ENCODE measurements around the gene SLC44A3.

SLC44A3 gene, protein sequence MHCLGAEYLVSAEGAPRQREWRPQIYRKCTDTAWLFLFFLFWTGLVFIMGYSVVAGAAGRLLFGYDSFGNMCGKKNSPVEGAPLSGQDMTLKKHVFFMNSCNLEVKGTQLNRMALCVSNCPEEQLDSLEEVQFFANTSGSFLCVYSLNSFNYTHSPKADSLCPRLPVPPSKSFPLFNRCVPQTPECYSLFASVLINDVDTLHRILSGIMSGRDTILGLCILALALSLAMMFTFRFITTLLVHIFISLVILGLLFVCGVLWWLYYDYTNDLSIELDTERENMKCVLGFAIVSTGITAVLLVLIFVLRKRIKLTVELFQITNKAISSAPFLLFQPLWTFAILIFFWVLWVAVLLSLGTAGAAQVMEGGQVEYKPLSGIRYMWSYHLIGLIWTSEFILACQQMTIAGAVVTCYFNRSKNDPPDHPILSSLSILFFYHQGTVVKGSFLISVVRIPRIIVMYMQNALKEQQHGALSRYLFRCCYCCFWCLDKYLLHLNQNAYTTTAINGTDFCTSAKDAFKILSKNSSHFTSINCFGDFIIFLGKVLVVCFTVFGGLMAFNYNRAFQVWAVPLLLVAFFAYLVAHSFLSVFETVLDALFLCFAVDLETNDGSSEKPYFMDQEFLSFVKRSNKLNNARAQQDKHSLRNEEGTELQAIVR

DNA sequence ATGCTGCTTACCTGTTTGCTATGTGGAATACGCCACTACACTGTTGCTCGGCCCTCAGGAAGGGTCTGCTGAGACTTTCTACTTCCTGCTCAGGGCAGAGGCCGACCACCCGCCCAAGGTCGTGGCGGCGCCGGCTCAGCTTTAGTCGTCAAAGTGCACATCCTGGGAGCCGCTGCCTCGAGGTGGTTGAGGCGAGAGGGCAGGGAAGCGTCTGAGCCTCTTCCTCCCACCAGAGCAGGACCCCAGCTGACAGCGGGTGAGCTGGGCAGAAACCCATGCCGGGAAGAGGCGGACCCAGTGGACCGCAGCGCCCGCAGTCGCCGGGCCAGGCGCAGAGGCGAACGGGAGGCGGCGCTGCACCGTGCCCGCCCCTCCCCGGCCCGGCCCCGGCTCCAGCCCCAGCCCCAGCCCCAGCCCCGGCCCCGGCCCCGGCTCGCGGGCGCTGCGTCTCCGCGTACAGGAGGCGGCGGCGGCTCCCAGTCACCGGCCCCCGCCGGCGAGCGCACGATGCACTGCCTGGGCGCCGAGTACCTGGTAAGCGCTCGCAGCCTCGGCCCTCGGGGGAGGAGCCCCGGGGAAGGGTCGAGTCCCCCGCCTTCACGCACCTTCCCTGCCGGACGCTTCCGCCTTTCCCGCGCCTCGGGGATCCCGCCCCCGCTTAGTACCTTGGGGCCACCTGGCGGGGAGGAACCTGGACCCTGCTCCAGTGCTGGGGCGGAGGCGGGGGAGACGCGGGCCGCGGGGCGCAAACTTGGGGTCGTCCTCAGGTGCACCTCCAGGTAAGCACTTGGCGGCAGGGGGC lies at the start of gene SLC44A3:
Gene SLC44A3, plus strand, starts transcription at position 413 of the 802 bp plus-strand sequence. Its CDS starts 95 bp downstream, at position 508.
- Histone ChIP-seq H3K27me3 (peaks cover 6% of the 10 kb centered on the region; the same call in 1 of the 2 replicates), H3K4me3 (peak within 1 kb of the TSS; percentile 66), H3K9ac (peak within 1 kb of the TSS; percentile 59; the same call in 1 of the 2 replicates), H3K36me3 (no peaks in the 10 kb centered on the region), H4K20me1 (no peaks in the 10 kb centered on the region), H3K9me3 (peaks cover 7% of the 10 kb centered on the region), H3K27ac (peak within 1 kb of the TSS; percentile 14; the same call in 1 of the 2 replicates), H3K4me1 (peaks cover 26% of the 10 kb centered on the region), H3K4me2 (peak within 1 kb of the TSS; percentile 76)
- TF ChIP-seq Cebpa-rat (IDR thresholded peaks at IDR 0.05): no peak

DNA sequence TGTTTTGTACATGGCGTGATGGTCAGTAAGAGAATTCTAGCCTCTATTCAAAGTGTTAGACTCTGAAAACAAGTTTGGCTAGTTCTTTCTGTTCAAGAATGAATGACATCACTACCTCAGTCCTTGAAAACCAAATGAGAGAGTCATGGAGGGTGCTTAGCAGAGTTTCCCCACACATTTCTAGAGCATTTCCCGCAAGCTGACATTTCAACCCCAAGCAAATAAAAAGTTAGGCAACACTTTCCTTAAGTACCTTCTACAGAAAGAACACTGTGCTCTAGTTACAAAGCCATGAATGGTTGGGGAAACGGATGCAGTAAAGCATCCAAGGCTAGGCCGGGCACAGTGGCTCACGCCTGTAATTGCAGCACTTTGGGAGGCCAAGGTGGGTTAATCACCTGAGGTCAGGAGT lies 47.9 kb upstream of the SLC44A3 start:
- Histone ChIP-seq H3K9ac (no peak overlapping the region), H3K4me1 (peaks cover 22% of the 10 kb centered on the region), H3K4me3 (no peak overlapping the region), H3K9me3 (no peaks in the 10 kb centered on the region), H3K27me3 (no peaks in the 10 kb centered on the region), H4K20me1 (no peaks in the 10 kb centered on the region), H3K27ac (no peak overlapping the region), H3K36me3 (no peaks in the 10 kb centered on the region), H3K4me2 (peak overlapping the region; percentile 49)
- TF ChIP-seq Cebpa-rat (IDR thresholded peaks at IDR 0.05): no peak

GRCh38 chr1:94772845-94773244 lies 47.3 kb upstream of the SLC44A3 start:
- no peak overlapping the region for H3K4me3 ChIP-seq
- H3K27me3 ChIP-seq: no peaks in the 10 kb centered on the region
- H3K4me2 ChIP-seq: peak overlapping the region; percentile 49
- no peak overlapping the region for H3K9ac ChIP-seq
- H3K9me3 ChIP-seq: no peaks in the 10 kb centered on the region
- no peak for TF ChIP-seq Cebpa-rat (IDR thresholded peaks at IDR 0.05)
- no peaks in the 10 kb centered on the region for H3K36me3 ChIP-seq
- peaks cover 22% of the 10 kb centered on the region for H3K4me1 ChIP-seq
- no peaks in the 10 kb centered on the region for H4K20me1 ChIP-seq
- H3K27ac ChIP-seq: no peak overlapping the region

DNA sequence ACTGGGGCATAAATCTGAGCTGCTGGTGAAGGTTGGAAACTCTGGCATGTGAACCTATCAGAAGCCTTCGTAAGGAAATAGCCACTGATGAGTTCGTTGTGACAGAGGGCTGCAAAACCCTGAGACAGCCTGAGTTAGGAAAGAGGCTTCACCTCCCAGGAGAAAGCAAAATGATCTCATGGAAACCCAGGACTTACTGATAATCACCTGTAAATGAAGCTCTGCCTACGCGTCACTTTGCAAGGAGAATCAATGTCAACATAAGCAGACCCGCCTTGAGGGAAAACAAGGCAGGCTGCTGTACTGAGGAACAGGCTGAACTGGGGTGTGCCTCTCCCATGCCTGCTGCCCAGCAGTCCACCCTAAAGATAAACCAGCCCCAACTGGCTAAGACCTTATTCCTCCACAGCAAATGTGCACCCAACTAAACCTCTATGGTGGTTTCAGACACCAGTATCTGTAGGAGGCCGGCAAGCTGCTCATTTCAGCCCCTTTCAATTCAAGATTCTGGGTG lies 46.8 kb upstream of the SLC44A3 start:
- H4K20me1 ChIP-seq: no peaks in the 10 kb centered on the region
- no peak overlapping the region for H3K9ac ChIP-seq
- no peak for TF ChIP-seq Cebpa-rat (IDR thresholded peaks at IDR 0.05)
- no peak overlapping the region for H3K4me3 ChIP-seq
- H3K9me3 ChIP-seq: no peaks in the 10 kb centered on the region
- no peaks in the 10 kb centered on the region for H3K36me3 ChIP-seq
- peak overlapping the region; percentile 49 for H3K4me2 ChIP-seq
- no peak overlapping the region; the same call in 1 of the 2 replicates for H3K27ac ChIP-seq
- H3K27me3 ChIP-seq: no peaks in the 10 kb centered on the region
- peaks cover 22% of the 10 kb centered on the region for H3K4me1 ChIP-seq

DNA sequence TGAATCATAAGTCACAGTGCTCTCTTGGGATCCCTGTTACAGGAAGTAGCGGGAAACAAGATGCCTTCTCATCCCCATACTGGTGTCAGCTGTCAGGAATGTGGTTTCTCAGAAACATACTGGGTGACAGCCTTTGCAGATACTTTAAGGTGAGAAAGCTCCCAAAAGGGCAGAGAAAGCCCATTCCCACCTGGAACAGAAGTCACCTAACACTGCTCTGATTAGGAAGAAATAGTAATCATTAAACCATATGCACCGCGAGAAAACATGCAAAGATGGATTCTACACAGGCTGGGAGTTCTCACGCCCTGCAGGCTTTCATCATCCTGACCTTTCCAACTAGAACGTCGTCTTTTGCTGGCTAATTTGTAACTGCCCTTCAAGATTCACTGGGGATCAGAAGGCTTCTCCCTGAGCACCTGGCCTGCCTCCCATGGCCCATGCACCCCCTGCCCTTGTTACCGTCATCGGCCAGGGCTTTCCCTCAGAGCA lies 46.2 kb upstream of the SLC44A3 start:
- H3K4me3 ChIP-seq: no peak overlapping the region
- no peak overlapping the region for H3K9ac ChIP-seq
- H3K4me2 ChIP-seq: peak overlapping the region; percentile 49
- H3K4me1 ChIP-seq: peaks cover 22% of the 10 kb centered on the region
- no peak for TF ChIP-seq Cebpa-rat (IDR thresholded peaks at IDR 0.05)
- H3K36me3 ChIP-seq: no peaks in the 10 kb centered on the region
- H3K27ac ChIP-seq: no peak overlapping the region
- no peaks in the 10 kb centered on the region for H3K27me3 ChIP-seq
- no peaks in the 10 kb centered on the region for H4K20me1 ChIP-seq
- no peaks in the 10 kb centered on the region for H3K9me3 ChIP-seq

- no peak for TF ChIP-seq Cebpa-rat (IDR thresholded peaks at IDR 0.05)
- peaks cover 22% of the 10 kb centered on the region for H3K4me1 ChIP-seq
- H3K4me3 ChIP-seq: no peak overlapping the region
- no peaks in the 10 kb centered on the region for H3K9me3 ChIP-seq
- no peak overlapping the region for H3K9ac ChIP-seq
- H3K4me2 ChIP-seq: no peak overlapping the region
- no peaks in the 10 kb centered on the region for H3K36me3 ChIP-seq
- no peaks in the 10 kb centered on the region for H4K20me1 ChIP-seq
- no peak overlapping the region for H3K27ac ChIP-seq
- no peaks in the 10 kb centered on the region for H3K27me3 ChIP-seq
Observed at GRCh38 chr1:94776474-94776873, 43.7 kb upstream of the SLC44A3 start.

GRCh38 chr1:94777281-94777680 lies 42.9 kb upstream of the SLC44A3 start:
- TF ChIP-seq Cebpa-rat (IDR thresholded peaks at IDR 0.05): no peak

DNA sequence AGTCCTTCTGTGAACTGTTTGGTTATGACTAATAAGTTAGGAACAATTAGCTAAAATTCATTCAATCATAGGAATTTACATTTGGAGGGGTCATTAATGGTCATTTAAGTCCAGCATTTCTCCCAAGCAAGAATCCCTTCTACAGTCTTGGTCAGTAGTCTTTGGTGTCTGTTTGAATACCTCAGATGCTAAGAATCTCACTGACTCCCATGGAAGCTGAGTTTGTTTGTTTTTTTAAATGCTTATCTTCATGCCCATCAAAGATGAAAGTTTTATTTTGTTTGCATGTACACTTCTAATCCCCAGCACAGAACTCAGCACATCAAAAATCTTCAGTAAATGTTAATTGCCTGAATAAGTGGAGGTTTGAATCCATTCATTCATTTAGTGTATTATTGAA lies 41.3 kb upstream of the SLC44A3 start:
- Histone ChIP-seq H3K4me2 (no peak overlapping the region), H3K27me3 (no peaks in the 10 kb centered on the region), H3K4me3 (no peak overlapping the region), H3K9me3 (no peaks in the 10 kb centered on the region), H4K20me1 (no peaks in the 10 kb centered on the region), H3K4me1 (peaks cover 5% of the 10 kb centered on the region), H3K27ac (no peak overlapping the region), H3K36me3 (no peaks in the 10 kb centered on the region), H3K9ac (no peak overlapping the region)
- no peak for TF ChIP-seq Cebpa-rat (IDR thresholded peaks at IDR 0.05)

More at GRCh38 chr1:94777281-94777680, 42.9 kb upstream of the SLC44A3 start:
- no peak overlapping the region for H3K27ac ChIP-seq
- no peak overlapping the region for H3K4me2 ChIP-seq
- H3K27me3 ChIP-seq: no peaks in the 10 kb centered on the region
- no peaks in the 10 kb centered on the region for H3K9me3 ChIP-seq
- H4K20me1 ChIP-seq: no peaks in the 10 kb centered on the region
- H3K36me3 ChIP-seq: no peaks in the 10 kb centered on the region
- H3K4me3 ChIP-seq: no peak overlapping the region
- H3K9ac ChIP-seq: no peak overlapping the region
- H3K4me1 ChIP-seq: peaks cover 20% of the 10 kb centered on the region
